DND-41 (cell line): Measurements from ENCODE around the gene WDR70.

Experiments
- ATAC-seq: fragments of 200-7000 bp; cut with Tn5 transposase; 3 replicates; pipeline ENCODE4 v1.9.1; 2021; ENCODE audit warnings: low read depth; ENCODE audit not compliant: insufficient read depth
- DNase-seq: peaks from one replicate; pipeline ENCODE4 v3.0.0-alpha.2; 2020
- H2AFZ ChIP-seq: 2 replicates; pipeline ENCODE4 v1.6.0; 2012; ENCODE audit warnings: low read depth, low read length
- H3K27ac ChIP-seq: 2 replicates; pipeline ENCODE4 v1.5.1; 2012; ENCODE audit warnings: low read length, inconsistent platforms
- H3K27me3 ChIP-seq: fragments of 200-600 bp; sonication (generic); 2 replicates; pipeline ENCODE4 v1.6.0; 2012; ENCODE audit warnings: low read length, mild to moderate bottlenecking, inconsistent platforms; ENCODE audit not compliant: insufficient read depth, poor library complexity
- H3K36me3 ChIP-seq: 2 replicates; pipeline ENCODE4 v1.5.1; 2012; ENCODE audit warnings: low read length, inconsistent platforms; ENCODE audit not compliant: insufficient read depth
- H3K4me1 ChIP-seq: 2 replicates; pipeline ENCODE4 v1.5.1; 2012; ENCODE audit warnings: mild to moderate bottlenecking, low read length; ENCODE audit not compliant: insufficient read depth
- H3K4me2 ChIP-seq: 2 replicates; pipeline ENCODE4 v1.6.0; 2012; ENCODE audit warnings: mild to moderate bottlenecking, moderate library complexity, low read length, inconsistent platforms; ENCODE audit not compliant: insufficient read depth
- H3K4me3 ChIP-seq, 2 experiments: fragments of 200-600 bp in 1 of 2; shearing (Covaris generic) in 1 of 2; 2 replicates each; pipeline ENCODE4 v1.5.1; 2012 to 2016; ENCODE audit warnings: inconsistent platforms in 2 of 2, low read length in 2 of 2, mild to moderate bottlenecking in 2 of 2, low read depth in 1 of 2, moderate library complexity in 1 of 2
- H3K79me2 ChIP-seq: 2 replicates; pipeline ENCODE4 v1.6.0; 2012; ENCODE audit warnings: low read length, inconsistent platforms; ENCODE audit not compliant: insufficient read depth
- H3K9ac ChIP-seq: 2 replicates; pipeline ENCODE4 v1.6.0; 2012; ENCODE audit warnings: low read depth, mild to moderate bottlenecking, inconsistent platforms, low read length, moderate library complexity
- H3K9me3 ChIP-seq: 2 replicates; pipeline ENCODE4 v1.5.1; 2012; ENCODE audit warnings: low read length, moderate library complexity, mild to moderate bottlenecking, inconsistent platforms; ENCODE audit not compliant: insufficient read depth, severe bottlenecking
- H4K20me1 ChIP-seq: 2 replicates; pipeline ENCODE4 v1.6.0; 2012; ENCODE audit warnings: low read length; ENCODE audit not compliant: insufficient read depth
- EZH2 ChIP-seq: IDR thresholded peaks from 3 replicates; pipeline ENCODE4 v1.6.1; 2012; ENCODE audit warnings: borderline replicate concordance, low read depth, mild to moderate bottlenecking, moderate library complexity, low read length, inconsistent platforms; ENCODE audit not compliant: severe bottlenecking
- TF ChIP-seq, protein P1 (sequence below): IDR thresholded peaks from 2 replicates; pipeline ENCODE4 v1.5.1; 2012; ENCODE audit warnings: borderline replicate concordance, low read length, moderate library complexity, mild to moderate bottlenecking; ENCODE audit not compliant: poor library complexity, severe bottlenecking; ENCODE audit errors: extremely low read depth

WDR70 gene

DNA sequence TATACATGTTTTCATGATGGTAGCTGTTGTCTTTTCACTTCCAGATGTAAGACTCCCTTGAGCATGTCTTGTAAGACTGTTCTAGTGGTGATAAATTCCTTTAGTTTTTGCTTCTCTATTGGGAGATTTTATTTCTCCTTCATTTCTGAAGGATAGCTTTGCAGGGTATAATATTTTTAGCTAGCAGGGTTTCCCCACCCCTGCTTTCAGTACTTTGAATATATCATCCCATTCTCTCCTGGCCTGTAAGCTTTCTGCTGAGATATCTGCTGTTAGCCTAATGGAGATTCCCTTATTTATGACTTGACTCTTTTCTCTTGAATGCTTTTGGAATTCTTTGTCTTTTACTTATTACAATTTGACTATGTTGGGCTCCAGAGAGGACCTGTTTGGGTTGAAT lies 249.8 kb downstream of the WDR70 start:
- Histone ChIP-seq H2AFZ (no peak overlapping the region), H4K20me1 (no peaks in the 10 kb centered on the region), H3K4me3 (no peak overlapping the region), H3K9me3 (peaks cover 21% of the 10 kb centered on the region), H3K9ac (no peak overlapping the region), H3K4me2 (no peak overlapping the region), H3K27ac (no peak overlapping the region), H3K27me3 (no peaks in the 10 kb centered on the region), H3K36me3 (no peaks in the 10 kb centered on the region; the same call in 1 of the 2 replicates), H3K4me1 (no peaks in the 10 kb centered on the region), H3K79me2 (no peaks in the 10 kb centered on the region)
- TF ChIP-seq, protein P1, sequence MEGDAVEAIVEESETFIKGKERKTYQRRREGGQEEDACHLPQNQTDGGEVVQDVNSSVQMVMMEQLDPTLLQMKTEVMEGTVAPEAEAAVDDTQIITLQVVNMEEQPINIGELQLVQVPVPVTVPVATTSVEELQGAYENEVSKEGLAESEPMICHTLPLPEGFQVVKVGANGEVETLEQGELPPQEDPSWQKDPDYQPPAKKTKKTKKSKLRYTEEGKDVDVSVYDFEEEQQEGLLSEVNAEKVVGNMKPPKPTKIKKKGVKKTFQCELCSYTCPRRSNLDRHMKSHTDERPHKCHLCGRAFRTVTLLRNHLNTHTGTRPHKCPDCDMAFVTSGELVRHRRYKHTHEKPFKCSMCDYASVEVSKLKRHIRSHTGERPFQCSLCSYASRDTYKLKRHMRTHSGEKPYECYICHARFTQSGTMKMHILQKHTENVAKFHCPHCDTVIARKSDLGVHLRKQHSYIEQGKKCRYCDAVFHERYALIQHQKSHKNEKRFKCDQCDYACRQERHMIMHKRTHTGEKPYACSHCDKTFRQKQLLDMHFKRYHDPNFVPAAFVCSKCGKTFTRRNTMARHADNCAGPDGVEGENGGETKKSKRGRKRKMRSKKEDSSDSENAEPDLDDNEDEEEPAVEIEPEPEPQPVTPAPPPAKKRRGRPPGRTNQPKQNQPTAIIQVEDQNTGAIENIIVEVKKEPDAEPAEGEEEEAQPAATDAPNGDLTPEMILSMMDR = no peak
- no peak for TF ChIP-seq EZH2
- DNase-seq (no peak), ATAC-seq (no peak)

DNA sequence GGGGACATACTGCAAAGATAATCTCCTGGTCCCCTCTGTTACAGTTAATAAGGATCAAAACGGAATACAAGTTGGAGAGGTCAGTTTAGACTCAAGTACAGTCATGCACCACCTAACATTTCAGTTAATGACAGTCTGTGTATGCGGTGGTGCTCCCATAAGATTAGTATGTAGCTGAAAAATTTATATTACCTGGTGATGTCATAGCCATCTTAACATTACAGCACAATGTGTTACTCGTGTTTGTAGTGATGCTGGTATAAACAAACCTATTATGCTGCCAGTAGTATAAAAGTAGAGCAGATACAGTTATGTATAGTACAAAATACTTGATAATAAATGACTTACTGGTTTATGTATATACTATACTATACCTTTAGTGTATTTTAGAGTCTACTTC lies 252.8 kb downstream of the WDR70 start:
- TF ChIP-seq, protein P1 = no peak
- TF ChIP-seq EZH2 = no peak
- Histone ChIP-seq H3K79me2 (no peaks in the 10 kb centered on the region), H3K27ac (no peak overlapping the region), H3K4me2 (no peak overlapping the region), H3K36me3 (no peaks in the 10 kb centered on the region; the same call in 1 of the 2 replicates), H2AFZ (no peak overlapping the region), H3K27me3 (no peaks in the 10 kb centered on the region), H3K4me1 (no peaks in the 10 kb centered on the region), H3K9ac (no peak overlapping the region), H3K9me3 (peaks cover 21% of the 10 kb centered on the region), H4K20me1 (no peaks in the 10 kb centered on the region), H3K4me3 (no peak overlapping the region)
- ATAC-seq (no peak), DNase-seq (no peak)

DNA sequence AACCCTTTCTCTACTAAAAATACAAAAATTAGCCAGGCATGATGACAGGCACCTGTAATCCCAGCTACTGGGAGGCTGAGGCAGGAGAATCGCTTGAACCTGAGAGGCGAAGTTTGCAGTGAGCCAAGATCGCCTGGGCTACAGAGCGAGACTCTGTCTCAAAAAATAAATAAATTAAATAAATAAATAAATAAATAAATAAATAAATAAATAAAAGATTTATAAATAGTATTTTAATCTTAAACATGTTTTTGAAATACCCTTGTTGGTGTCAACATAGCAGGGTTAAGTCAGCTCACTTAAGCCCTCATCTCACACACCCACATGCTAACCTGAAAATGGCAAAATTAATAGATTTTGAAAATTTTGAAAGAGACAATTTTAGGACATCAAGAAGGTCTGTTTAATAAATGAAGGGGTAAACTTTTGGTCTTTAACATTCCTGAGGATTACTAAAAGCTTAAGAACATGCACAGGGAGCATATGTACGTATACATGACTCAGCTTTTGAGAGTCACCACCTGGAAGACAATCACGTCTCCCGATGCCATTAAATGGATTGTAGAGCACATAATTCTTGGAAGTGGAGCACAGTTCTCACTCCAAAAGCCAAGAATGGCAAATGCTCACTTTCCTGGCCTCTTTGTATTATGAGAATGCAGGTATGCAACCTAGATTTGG lies 258.2 kb downstream of the WDR70 start:
- DNase-seq = no peak
- H3K9me3 ChIP-seq = no peaks in the 10 kb centered on the region
- no peaks in the 10 kb centered on the region for H4K20me1 ChIP-seq
- no peak overlapping the region for H2AFZ ChIP-seq
- H3K4me2 ChIP-seq = no peak overlapping the region
- no peak for TF ChIP-seq EZH2
- TF ChIP-seq, protein P1 = no peak
- no peaks in the 10 kb centered on the region for H3K27me3 ChIP-seq
- no peaks in the 10 kb centered on the region for H3K4me1 ChIP-seq
- H3K27ac ChIP-seq = no peak overlapping the region
- H3K79me2 ChIP-seq = no peaks in the 10 kb centered on the region
- no peak overlapping the region for H3K9ac ChIP-seq
- no peak for ATAC-seq
- H3K4me3 ChIP-seq = no peak overlapping the region
- no peaks in the 10 kb centered on the region for H3K36me3 ChIP-seq

DNA sequence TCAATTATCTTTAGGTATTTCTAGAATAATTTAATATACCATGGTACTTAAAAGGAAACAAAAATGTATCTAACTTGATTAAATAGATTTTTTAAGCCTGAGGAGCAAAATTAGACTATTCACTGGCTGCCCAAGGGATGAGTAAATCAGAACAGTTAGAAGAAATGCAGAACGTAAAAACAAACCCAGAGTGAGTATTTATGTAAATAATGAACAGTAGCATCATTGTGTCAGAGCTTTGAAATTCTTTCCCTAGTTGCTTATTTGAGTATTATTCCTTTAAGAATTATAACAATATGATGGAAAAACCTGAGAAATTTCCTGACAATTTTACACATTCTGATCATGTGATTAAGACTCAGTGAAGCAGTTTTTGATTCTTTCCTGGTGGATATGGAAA lies 259.8 kb downstream of the WDR70 start:
- ATAC-seq (no peak), DNase-seq (no peak)
- no peak overlapping the region for H2AFZ ChIP-seq
- no peaks in the 10 kb centered on the region for H3K79me2 ChIP-seq
- no peaks in the 10 kb centered on the region for H3K27me3 ChIP-seq
- no peak overlapping the region for H3K27ac ChIP-seq
- H3K36me3 ChIP-seq = no peaks in the 10 kb centered on the region
- no peak overlapping the region for H3K9ac ChIP-seq
- no peaks in the 10 kb centered on the region for H3K4me1 ChIP-seq
- no peaks in the 10 kb centered on the region for H4K20me1 ChIP-seq
- H3K9me3 ChIP-seq = no peaks in the 10 kb centered on the region
- TF ChIP-seq, protein P1 = no peak
- TF ChIP-seq EZH2 = no peak
- H3K4me3 ChIP-seq = no peak overlapping the region
- H3K4me2 ChIP-seq = no peak overlapping the region
